Neural progenitor cell (in vitro differentiated cells): ENCODE results near the gene AGMO.

Source experiments
- EZH2 ChIP-seq: fragments of 200-600 bp; sonication (generic); IDR thresholded peaks from 2 replicates; pipeline ENCODE4 v1.6.1; 2017; ENCODE audit warnings: antibody characterized with exemption, mild to moderate bottlenecking, moderate library complexity
- EZH2phosphoT487 ChIP-seq: fragments of 200-600 bp; sonication (generic); IDR thresholded peaks from 2 replicates; pipeline ENCODE4 v1.6.1; 2017; ENCODE audit warnings: antibody characterized with exemption
- TF ChIP-seq, protein P1 (sequence below): fragments of 200-600 bp; sonication (generic); IDR thresholded peaks from 2 replicates; pipeline ENCODE4 v1.5.1; 2017; ENCODE audit warnings: antibody characterized with exemption, mild to moderate bottlenecking

DNA sequence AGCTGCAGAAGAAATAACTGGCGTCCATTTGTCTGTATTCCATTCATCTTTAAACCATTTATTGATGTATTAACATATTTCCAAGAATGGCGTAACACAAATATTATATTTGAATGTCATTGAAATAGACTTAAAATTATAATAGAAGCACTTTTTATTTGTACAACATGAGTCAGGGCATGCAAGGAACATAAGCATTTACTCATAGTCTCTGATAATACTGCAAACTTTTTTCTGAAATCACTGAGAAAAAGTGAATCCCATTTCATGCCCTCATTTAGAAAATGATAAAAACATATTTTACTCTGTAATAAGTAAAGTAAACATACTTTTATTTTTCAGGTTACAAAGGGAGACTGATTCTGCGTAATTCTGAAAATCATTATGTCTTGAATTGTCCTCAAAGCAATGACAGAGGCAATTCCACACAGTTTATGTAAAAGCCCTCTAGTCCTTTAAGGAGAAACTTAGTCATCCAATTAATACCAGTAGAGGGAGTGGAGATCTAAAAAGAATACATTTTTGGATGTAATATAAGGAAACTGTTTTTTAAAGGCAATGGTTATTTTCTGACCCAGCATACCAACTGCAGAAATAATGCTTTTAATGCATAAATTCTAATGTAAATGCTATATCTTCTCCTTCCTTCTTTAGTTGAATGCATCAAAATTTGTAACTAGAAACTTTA, 58.1 kb downstream of the AGMO start:
- TF ChIP-seq, protein P1, sequence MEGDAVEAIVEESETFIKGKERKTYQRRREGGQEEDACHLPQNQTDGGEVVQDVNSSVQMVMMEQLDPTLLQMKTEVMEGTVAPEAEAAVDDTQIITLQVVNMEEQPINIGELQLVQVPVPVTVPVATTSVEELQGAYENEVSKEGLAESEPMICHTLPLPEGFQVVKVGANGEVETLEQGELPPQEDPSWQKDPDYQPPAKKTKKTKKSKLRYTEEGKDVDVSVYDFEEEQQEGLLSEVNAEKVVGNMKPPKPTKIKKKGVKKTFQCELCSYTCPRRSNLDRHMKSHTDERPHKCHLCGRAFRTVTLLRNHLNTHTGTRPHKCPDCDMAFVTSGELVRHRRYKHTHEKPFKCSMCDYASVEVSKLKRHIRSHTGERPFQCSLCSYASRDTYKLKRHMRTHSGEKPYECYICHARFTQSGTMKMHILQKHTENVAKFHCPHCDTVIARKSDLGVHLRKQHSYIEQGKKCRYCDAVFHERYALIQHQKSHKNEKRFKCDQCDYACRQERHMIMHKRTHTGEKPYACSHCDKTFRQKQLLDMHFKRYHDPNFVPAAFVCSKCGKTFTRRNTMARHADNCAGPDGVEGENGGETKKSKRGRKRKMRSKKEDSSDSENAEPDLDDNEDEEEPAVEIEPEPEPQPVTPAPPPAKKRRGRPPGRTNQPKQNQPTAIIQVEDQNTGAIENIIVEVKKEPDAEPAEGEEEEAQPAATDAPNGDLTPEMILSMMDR = no peak
- TF ChIP-seq EZH2phosphoT487 (no peak), EZH2 (no peak)
